Skeletal muscle satellite cell (primary cell): ENCODE data around the gene PHF14.

Experiments
- H3K27me3 ChIP-seq: 2 replicates; pipeline ENCODE4 v1.7.0; 2013; ENCODE audit warnings: low read length; ENCODE audit not compliant: control insufficient read depth, insufficient read depth
- H3K36me3 ChIP-seq: 2 replicates; pipeline ENCODE4 v1.7.0; 2013; ENCODE audit warnings: mild to moderate bottlenecking, control low read depth, low read length; ENCODE audit not compliant: insufficient read depth
- H3K4me1 ChIP-seq: 2 replicates; pipeline ENCODE4 v1.7.0; 2013; ENCODE audit warnings: low read length; ENCODE audit not compliant: control insufficient read depth, insufficient read depth
- H3K4me2 ChIP-seq: 2 replicates; pipeline ENCODE4 v1.7.0; 2013; ENCODE audit warnings: mild to moderate bottlenecking, low read length
- H3K4me3 ChIP-seq: 2 replicates; pipeline ENCODE4 v1.7.0; 2013; ENCODE audit warnings: low read length
- H3K9ac ChIP-seq: 2 replicates; pipeline ENCODE4 v1.7.0; 2013; ENCODE audit warnings: mild to moderate bottlenecking, low read depth, low read length, moderate library complexity
- H3K9me3 ChIP-seq: replicated peaks from 2 replicates; pipeline ENCODE4 v1.7.0; 2013; ENCODE audit warnings: mild to moderate bottlenecking, control low read depth, low read length

Gene PHF14

DNA sequence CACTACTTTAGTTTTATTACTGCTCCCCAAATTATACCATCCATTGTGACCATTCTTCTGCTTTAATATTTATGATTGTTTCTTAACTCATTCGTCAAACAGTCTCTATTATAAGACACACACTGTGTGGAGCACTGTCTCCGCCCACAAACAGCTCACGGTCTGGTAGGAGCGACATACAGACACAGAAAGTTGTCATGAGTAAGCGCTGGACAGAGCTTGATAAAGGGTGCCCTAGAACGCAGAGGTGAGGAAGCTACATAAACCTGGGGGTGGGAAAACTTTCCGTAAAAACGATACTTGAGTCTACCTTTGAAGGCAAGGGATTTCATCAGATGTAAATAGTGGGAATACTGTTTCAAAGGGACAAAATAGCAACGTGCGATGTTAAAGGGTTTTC is 207.9 kb downstream of the PHF14 start:
- Histone ChIP-seq H3K4me2 (no peak overlapping the region), H3K4me3 (no peak overlapping the region), H3K9ac (no peak overlapping the region), H3K27me3 (no peaks in the 10 kb centered on the region), H3K4me1 (peaks cover 6% of the 10 kb centered on the region), H3K36me3 (no peaks in the 10 kb centered on the region), H3K9me3 (no peaks in the 10 kb centered on the region)

DNA sequence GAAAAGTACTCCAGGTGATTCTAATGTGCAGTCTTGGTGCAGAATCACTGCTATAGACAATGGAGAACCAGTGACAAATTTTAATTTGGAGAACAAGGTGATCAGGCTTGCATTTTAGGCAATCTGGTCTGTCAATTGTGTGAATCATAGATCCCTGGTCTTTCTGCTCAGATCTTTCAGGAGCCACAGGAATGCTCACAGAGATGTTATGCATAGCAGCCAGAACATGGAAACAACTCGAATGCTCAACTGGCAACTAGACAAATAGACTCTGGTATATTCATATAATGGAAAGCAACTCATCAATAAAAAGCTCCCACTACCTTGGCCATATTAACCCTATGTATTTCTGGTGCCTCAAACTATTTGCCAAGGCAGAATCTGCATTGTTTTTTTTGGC is 209.1 kb downstream of the PHF14 start:
- Histone ChIP-seq H3K4me1 (peaks cover 4% of the 10 kb centered on the region), H3K9ac (no peak overlapping the region), H3K27me3 (no peaks in the 10 kb centered on the region), H3K36me3 (no peaks in the 10 kb centered on the region), H3K4me3 (no peak overlapping the region), H3K9me3 (no peaks in the 10 kb centered on the region), H3K4me2 (no peak overlapping the region)

DNA sequence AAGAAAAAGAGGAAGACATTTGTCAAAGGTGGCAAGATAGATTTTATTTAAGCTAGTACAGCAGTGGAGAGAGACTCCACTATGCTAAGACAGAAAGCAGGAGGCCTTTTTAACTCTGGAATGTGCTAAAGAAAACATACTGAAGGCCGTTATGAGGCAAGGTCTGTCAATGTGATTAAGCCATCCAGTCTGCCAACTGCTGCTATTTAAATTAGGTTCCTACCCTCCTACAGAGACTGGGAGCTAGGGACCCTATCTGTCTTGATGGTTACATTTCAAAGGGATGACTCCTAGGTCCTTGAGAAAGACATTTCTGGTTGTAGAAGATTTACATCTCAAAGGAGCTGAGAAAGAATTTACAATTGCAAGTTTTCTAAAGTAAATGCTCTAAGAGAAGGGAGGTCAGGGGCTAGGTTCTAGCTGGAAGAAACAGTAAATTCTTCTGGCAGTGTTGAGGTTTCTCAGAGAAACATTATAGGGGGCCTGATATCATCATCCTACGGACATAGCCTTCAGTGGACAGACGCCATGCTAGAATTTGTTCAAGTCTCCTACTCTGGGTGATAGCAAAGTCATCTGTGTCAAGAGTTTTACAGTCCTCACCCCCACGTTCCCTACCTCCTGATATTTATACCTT is 211.6 kb downstream of the PHF14 start:
- no peak overlapping the region for H3K4me2 ChIP-seq
- H3K4me1 ChIP-seq, result no peaks in the 10 kb centered on the region
- H3K9me3 ChIP-seq, result no peaks in the 10 kb centered on the region
- H3K4me3 ChIP-seq, result no peak overlapping the region
- H3K9ac ChIP-seq, result no peak overlapping the region
- no peaks in the 10 kb centered on the region for H3K36me3 ChIP-seq
- H3K27me3 ChIP-seq, result no peaks in the 10 kb centered on the region

DNA sequence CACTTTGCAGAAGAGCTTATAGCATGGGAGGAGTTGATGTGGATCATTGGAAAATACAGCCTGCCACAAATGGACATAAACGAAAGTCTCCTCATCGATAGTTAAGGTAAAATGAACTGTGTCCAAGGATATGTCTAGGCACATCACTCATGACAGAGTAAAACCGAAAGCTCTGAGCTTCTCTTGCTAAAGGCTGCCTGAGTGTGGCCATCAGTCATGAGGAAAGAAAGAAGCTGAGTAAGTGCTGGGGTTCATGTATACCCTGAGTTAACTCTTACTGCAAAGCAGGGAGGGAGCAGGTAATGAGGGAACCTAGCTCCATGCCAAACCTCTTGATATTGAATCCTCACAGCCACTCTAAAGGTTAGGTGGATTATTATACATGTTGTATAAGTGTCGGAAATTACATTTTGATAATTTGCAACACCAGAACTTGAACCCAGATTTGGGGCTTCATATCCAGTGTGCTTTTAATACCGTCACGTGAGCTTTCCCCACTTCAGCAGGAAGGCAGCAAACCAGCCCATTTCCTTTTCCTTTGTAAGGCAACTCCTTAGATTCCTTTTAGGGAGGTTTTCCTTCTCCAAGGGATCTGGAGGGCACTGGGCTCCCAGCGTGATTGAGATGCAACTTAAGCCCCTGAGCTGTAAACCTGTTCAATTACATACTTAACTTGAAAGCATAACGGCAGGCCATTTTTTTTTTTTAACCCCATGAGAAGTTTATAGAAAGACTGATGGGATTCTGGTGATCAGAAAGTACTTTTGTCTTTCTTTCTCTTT is 215.0 kb downstream of the PHF14 start:
- H3K9me3 ChIP-seq, result no peaks in the 10 kb centered on the region
- no peak overlapping the region for H3K4me2 ChIP-seq
- peaks cover 11% of the 10 kb centered on the region for H3K4me1 ChIP-seq
- H3K9ac ChIP-seq, result no peak overlapping the region
- H3K27me3 ChIP-seq, result no peaks in the 10 kb centered on the region
- H3K36me3 ChIP-seq, result no peaks in the 10 kb centered on the region
- no peak overlapping the region for H3K4me3 ChIP-seq

DNA sequence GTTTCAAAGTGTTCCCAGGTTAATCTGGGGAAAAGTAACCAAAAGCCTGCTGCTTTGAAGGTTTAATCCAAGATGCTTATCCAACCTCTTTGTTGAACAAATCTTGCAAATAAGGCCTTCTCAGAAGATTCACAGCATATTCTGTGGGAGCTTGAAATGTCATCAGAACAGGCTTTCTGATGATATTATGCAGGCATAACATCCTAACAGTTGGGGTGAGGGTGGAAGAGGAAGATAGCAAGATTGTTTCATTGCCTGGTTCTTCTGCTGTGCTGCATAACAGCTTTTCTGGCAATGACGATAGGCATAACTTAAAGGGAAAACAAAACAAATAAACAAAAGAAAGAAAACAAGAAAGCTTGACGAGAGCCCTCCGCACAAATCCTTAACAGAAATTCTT is 217.4 kb downstream of the PHF14 start:
- Histone ChIP-seq H3K27me3 (no peaks in the 10 kb centered on the region), H3K4me2 (no peak overlapping the region), H3K4me1 (peaks cover 11% of the 10 kb centered on the region), H3K36me3 (no peaks in the 10 kb centered on the region), H3K9ac (no peak overlapping the region), H3K4me3 (no peak overlapping the region), H3K9me3 (no peaks in the 10 kb centered on the region)

DNA sequence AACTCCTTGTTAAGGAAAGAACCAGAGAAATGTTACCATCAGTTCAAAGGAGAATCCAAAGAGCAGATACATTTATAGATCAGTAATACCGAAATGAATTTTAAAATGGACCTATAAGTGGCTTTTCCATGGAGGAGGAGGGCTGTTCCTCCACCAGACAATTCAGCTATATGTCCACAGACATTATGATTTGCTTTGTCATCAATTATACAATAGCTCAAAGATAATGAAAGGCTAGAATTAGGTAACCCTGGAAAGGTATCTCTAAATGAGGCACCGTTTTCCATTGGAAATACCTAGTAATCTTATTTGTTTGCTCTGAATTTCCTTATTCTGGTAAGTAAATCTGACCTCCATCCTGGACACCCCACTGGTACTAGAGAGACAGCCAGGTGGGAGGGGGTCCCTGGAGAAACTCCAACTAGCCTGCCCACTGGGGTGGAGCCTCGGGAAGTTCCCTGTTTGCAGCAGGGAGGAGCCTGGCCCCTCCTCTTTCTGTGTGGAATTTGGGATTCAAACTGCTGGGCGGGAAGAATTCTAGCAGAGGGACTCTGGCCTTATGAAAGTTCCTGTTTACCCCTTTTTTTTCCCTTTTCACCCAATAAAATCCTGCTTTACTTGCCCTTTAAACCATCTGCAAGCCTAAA is 218.0 kb downstream of the PHF14 start:
- Histone ChIP-seq H3K4me1 (peaks cover 11% of the 10 kb centered on the region), H3K4me3 (no peak overlapping the region), H3K4me2 (peak overlapping the region; percentile 85), H3K9me3 (no peaks in the 10 kb centered on the region), H3K36me3 (no peaks in the 10 kb centered on the region), H3K27me3 (no peaks in the 10 kb centered on the region), H3K9ac (no peak overlapping the region)

DNA sequence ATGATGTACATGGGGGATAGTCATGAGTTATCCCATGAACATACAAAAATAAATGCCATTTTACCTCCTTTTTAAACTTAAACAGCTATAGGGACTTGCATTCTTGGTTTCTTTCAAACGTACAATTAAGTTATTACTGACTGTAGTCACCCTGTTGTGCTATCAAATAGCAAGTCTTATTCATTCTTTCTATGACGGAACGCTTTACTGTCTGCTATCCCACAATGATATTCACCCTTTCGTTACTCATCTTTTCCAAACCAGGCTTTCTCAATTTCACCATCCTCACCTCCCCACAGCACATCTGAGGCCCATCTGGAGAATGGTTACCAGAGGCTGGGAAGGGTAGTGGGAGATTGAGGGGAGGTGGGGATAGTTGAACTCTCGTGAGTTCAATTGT is 218.8 kb downstream of the PHF14 start:
- H3K9me3 ChIP-seq, result no peaks in the 10 kb centered on the region

DNA sequence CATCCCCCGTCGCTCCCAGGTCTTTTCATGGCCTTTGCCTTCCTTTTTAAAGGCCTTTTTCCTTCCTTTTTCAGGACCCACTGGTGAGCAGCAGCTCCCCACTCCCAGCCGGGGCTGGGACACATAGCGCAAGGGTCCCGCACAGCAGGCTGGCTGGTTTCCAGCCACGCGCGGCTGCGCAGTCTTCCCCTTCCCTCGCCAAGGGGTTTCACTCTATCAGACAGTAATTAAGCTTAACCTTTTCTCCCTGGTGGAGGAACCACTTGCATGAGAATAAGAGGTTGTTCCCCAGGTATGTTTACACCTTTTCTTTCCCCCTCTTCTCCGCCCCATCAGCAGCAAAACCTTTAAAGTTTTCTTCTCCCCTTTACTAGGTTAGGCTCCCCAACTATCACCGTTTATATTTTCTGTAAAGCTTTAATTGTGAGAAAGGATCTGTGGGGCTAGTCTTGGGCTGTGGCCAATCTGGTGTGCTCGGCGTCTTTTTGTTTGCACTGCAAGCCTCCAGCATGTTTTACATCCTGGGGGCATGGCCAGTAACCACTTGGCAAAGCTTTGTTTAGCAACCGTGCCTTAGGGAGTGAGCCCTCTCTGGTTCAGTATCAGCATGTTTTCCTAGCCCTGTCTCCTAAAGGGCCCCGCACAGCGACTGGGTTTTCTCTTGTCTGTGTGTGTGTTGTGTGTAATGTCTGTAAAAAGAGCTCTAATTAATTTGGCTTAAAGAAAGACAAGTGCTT is 219.6 kb downstream of the PHF14 start:
- Histone ChIP-seq H3K9me3 (no peaks in the 10 kb centered on the region), H3K4me3 (peak overlapping the region; percentile 62)

More for the DNA sequence above, 218.8 kb downstream of the PHF14 start:
- H3K4me1 ChIP-seq, result peaks cover 11% of the 10 kb centered on the region
- no peaks in the 10 kb centered on the region for H3K27me3 ChIP-seq
- peak overlapping the region; percentile 85 for H3K4me2 ChIP-seq
- H3K9ac ChIP-seq, result peak overlapping the region; percentile 56
- no peaks in the 10 kb centered on the region for H3K36me3 ChIP-seq
- H3K4me3 ChIP-seq, result peak overlapping the region; percentile 62

DNA sequence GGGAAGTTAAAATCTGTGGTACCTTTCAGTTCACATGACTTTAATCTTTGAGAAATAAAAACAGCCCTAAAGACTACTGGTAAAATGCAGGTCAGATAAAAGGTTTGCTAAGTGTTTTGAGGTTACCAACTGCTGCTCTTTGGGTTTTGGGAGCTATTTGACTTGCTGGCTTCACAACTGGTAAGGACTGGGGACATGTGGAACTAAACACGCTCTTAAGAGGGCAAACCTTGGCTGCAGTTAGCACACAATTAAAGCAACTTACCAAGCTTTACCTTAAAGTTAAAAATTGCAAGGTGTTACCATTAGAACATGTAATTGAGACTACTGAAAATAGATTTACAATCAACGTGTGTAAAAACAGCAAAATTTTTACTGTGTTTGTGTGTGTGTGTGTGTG is 220.2 kb downstream of the PHF14 start:
- peak overlapping the region; percentile 85 for H3K4me2 ChIP-seq
- no peak overlapping the region for H3K9ac ChIP-seq
- H3K4me3 ChIP-seq, result no peak overlapping the region
- H3K9me3 ChIP-seq, result no peaks in the 10 kb centered on the region
- no peaks in the 10 kb centered on the region for H3K36me3 ChIP-seq
- no peaks in the 10 kb centered on the region for H3K27me3 ChIP-seq
- H3K4me1 ChIP-seq, result peaks cover 11% of the 10 kb centered on the region

More for the DNA sequence above, 219.6 kb downstream of the PHF14 start:
- Histone ChIP-seq H3K9ac (peak overlapping the region; percentile 56), H3K36me3 (no peaks in the 10 kb centered on the region), H3K27me3 (no peaks in the 10 kb centered on the region), H3K4me2 (peak overlapping the region; percentile 85), H3K4me1 (peaks cover 11% of the 10 kb centered on the region)

DNA sequence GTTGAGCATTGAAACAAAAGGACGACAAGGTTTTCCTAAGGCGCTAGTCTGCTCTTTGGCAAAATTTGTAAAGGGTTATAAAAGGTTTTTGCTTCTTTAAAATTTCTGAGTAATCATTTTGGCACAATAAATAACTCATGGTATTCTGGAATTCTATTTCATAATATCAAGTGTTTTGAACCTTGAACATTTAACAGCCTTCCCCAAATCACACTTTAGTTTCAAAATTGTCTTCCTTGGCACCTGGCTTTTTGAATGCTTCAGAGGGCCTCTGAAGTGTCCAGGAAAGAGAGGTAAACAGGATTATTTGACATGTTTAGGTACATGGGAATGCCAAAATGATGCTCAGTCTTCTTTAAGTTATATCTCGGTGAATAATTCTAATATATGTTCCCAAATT is 220.8 kb downstream of the PHF14 start:
- H3K9ac ChIP-seq, result no peak overlapping the region
- H3K36me3 ChIP-seq, result no peaks in the 10 kb centered on the region
- no peak overlapping the region for H3K4me3 ChIP-seq
- H3K4me1 ChIP-seq, result peaks cover 11% of the 10 kb centered on the region
- H3K27me3 ChIP-seq, result no peaks in the 10 kb centered on the region
- H3K4me2 ChIP-seq, result no peak overlapping the region
- H3K9me3 ChIP-seq, result no peaks in the 10 kb centered on the region

DNA sequence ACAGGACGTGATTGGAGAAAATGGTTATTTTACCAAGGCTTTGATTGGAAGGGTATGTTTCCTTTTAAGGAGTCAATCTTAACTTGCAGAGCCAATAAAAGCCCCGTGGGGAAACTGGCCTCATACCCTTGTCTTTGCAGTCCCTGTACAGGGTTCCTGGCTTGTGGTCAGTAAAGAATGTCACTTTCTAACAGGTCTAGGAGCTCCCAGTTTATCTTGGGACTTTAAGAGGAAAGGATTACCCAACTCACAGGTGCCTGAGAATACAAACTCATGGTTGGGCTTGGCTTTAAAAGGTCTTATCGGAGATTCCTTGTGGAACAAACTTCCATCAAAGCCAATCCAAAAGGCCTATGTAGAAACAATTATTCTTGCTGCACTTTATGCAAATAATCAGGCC is 221.8 kb downstream of the PHF14 start:
- Histone ChIP-seq H3K4me2 (no peak overlapping the region), H3K4me3 (no peak overlapping the region), H3K9me3 (no peaks in the 10 kb centered on the region), H3K36me3 (no peaks in the 10 kb centered on the region), H3K9ac (no peak overlapping the region), H3K4me1 (peaks cover 11% of the 10 kb centered on the region), H3K27me3 (no peaks in the 10 kb centered on the region)
